Adrenal gland (tissue), 5 donors: ENCODE measurements around the gene LSM10.

Experiments used
- POLR2A ChIP-seq, 2 donors: fragments of 450-650 bp; IDR thresholded peaks; one replicate each; pipeline ENCODE4 v1.6.1; 2017; ENCODE audit warnings: antibody characterized with exemption in 2 of 2, mild to moderate bottlenecking in 2 of 2, moderate library complexity in 1 of 2
- TF ChIP-seq, protein P1 (sequence below), 6 experiments: fragments of 450-650 bp in 4 of 6; fragments of 200-600 bp in 2 of 6; sonication (generic) in 1 of 6; IDR thresholded peaks; 1 replicate in 5 of 6; 2 replicates in 1 of 6; pipeline versions ENCODE4 v1.5.1 to v1.8.0; 2016 to 2021; ENCODE audit warnings: antibody characterized with exemption in 6 of 6, mild to moderate bottlenecking in 2 of 6, moderate library complexity in 1 of 6
- donor health status: DM: no; HTN: no; CAD: no.

DNA sequence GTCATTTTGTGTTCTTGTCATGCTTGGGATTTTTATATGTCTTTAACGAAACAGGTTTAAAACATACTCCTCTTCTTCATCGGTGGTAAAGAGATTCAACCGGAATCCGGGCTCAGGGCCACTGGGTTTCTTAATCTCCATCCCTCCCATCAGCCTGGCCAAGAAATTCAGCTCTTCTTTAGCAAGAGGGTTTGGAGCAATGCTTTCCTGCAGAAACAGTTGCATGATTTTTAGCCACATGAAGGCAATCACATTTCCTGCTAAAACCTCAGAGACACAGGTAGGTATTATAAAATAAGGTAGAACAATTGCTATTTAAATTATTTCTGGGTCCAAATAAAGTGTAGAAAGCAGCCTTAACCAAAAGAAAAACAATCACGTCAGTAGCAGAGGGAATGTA is 22.7 kb upstream of the LSM10 start:
- TF ChIP-seq, protein P1, sequence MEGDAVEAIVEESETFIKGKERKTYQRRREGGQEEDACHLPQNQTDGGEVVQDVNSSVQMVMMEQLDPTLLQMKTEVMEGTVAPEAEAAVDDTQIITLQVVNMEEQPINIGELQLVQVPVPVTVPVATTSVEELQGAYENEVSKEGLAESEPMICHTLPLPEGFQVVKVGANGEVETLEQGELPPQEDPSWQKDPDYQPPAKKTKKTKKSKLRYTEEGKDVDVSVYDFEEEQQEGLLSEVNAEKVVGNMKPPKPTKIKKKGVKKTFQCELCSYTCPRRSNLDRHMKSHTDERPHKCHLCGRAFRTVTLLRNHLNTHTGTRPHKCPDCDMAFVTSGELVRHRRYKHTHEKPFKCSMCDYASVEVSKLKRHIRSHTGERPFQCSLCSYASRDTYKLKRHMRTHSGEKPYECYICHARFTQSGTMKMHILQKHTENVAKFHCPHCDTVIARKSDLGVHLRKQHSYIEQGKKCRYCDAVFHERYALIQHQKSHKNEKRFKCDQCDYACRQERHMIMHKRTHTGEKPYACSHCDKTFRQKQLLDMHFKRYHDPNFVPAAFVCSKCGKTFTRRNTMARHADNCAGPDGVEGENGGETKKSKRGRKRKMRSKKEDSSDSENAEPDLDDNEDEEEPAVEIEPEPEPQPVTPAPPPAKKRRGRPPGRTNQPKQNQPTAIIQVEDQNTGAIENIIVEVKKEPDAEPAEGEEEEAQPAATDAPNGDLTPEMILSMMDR (IDR thresholded peaks at IDR 0.05): no peak
- no peak for TF ChIP-seq POLR2A (IDR thresholded peaks at IDR 0.05)
